HG02678 (cell line): ENCODE results near the gene NPY1R.

ENCODE experiments used
- ATAC-seq: cut with Tn5 transposase; IDR thresholded peaks from one replicate; pipeline ENCODE4 v1.9.1; 2021; ENCODE audit warnings: mild to moderate bottlenecking, moderate library complexity; ENCODE audit not compliant: unreplicated experiment

Gene NPY1R

DNA sequence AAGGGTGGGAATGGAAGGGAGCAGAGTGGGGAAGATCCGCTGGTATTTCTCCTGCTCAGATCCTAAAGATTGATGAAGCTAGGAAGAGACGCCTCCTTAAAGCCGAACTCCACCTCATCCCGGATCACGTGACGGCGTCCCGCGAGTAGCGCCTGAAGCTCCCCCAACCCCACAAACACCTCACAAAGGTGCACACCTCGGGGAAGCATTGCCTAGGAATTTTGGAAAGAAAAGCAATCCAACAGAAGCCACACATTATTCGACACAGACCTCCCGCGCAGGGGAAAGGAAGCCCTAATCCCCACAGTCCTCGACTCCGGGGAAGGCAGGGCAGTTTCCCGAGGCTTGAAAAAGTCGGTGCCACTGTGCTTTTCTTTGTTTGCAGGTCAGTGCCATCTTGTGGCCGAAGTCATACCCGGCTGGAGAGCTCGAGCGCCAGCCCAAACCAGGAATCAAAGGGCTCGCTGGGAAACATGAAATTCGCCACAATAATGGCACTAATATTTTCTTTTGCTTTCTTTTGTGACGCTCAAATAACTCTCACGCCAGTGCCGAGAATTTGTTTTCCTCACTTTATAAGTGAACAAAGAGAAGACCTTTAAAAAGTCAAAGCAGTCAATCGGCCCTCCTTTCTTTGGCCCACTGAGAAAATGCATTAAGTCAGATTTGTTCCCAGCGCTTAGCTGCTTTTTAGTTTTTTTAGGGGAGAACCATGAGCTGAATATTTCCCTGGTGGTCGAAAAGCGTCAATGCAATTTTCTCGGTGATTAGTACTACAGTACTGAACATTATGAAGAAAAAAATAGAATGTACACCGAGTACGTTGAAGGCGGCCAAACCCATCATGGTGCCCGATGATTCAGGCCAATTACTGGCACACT lies at the start of gene NPY1R:
NPY1R (minus strand) TSS at position 71 of the 881 bp plus-strand sequence. CDS start 6,042 bp downstream, outside the sequence.
- peak; percentile 79 for ATAC-seq

- no peak for ATAC-seq
These were observed 48.3 kb upstream of the NPY1R start for GRCh38 chr4:163380703-163381102.

- no peak for ATAC-seq
These were observed 46.3 kb upstream of the NPY1R start for GRCh38 chr4:163378661-163379060.

- no peak for ATAC-seq
These were observed 39.6 kb upstream of the NPY1R start for GRCh38 chr4:163372029-163372428.

GRCh38 chr4:163367651-163368050 lies 35.3 kb upstream of the NPY1R start:
- no peak for ATAC-seq

GRCh38 chr4:163356104-163356503 lies 23.7 kb upstream of the NPY1R start:
- no peak for ATAC-seq

DNA sequence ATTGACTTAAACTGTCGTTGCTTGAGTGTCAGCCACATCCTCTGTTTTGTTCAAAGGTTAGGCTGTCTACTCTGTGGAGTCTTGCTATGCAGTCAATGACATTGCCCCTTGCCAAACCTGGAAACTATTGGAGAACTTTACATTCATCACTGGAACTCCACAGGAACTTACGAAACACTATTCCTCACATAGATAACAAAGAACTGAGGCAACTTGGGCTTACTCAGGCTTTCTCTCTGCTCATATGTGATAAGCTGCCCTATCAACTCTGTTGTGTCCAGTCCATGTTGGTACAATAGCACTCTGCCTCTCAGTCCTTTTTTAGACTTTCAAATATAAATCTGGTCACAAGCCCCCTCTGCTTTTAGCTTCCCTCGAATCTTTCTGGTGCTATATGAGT lies 20.7 kb upstream of the NPY1R start:
- ATAC-seq = no peak

- no peak for ATAC-seq
These were observed 18.3 kb upstream of the NPY1R start for GRCh38 chr4:163350672-163351071.

- ATAC-seq = no peak
These were observed 12.0 kb upstream of the NPY1R start for GRCh38 chr4:163344147-163345125.

- ATAC-seq = no peak
These were observed 11.3 kb upstream of the NPY1R start, which contains the start of gene NPY5R for GRCh38 chr4:163343604-163344146. Gene NPY5R (plus strand): TSS chr4:163343892. CDS start chr4:163350274, 6,382 bp downstream.

DNA sequence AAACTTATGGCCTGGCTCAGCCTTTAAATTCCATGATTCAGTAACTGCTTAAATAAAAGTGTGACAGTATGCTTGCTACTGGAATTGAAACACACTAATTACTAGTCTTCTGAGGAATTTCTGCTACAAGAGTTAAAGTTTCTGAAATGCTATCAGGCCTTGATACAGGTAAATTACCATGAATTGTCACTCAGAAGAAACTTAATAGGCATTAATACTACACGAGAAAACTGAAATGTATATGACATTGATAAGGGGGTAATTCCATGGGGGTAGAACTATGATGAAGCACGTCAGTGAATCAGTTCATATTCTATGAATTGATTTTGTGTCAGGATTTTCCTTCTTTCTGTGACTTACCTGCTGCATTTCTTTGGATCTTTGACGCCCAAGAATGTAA lies 3.0 kb upstream of the NPY1R start:
- ATAC-seq = no peak

DNA sequence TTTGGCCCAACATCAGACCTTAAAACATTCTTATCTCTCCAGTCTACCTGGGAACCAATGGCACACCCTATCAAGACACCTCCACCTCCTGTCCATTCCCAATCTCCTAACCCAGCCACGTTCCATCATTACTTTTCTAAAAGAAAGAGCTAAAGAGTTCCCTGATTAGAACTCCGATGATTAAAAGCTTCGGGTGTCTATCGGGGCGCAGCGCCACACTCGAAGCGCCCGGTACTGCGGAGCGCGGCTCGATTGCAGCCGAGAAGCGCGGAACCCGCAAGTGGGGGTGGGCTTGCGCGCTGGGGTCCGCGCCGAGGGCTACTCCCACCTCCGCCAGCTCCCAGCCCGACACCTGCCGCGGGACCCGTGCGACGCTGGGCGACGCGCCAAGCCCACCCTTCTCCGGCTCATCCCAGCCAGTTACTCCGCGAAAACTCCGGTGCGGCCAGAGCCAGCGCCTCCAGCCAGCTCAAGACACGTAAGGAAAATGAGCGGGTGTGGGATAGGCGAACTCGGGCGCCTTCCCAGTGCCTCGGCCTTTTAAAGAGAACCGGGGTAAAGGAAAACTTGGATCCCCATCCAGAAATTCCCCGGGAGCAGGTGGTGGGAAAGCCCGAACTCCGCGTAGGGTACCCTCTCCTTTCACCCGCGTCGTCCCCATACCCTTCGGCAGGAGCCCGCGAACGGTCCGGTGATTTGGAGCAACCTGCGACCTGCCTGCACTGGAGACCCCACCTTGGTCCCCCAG lies 593 bp downstream of the NPY1R start:
- ATAC-seq = no peak

DNA sequence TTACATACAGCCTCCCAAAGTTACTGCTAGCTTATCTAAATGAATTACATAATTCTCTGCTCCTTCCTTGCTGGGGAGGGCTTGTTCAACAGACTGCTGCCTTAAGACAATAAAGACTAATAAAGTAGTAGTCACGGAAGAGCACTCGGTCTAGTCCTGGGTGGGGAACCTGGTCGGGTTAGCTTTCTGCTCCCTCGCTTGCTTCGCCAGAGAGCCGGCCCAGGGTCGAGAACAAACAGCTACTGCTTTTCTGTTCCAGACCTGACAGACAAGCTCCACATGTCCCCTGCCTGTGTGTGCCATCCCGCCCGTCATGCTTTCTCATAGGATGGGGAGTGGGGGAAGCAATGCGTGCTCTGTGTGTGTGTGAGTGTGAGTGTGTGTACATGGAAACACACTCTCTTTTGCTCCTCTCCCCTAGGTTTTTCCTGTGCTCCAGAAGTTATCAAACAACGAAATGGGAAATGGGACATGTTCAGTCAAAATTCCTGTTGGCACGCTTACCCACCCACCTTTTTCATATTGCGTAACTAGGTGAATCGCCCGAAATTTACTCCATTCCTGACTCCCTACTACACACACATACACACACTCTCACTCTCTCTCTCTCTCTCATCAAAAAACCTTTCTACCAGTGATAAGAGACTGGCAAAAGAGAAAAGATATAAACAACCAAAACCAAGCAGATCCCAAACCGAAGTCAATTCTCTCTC lies 1.3 kb downstream of the NPY1R start:
- no peak for ATAC-seq

DNA sequence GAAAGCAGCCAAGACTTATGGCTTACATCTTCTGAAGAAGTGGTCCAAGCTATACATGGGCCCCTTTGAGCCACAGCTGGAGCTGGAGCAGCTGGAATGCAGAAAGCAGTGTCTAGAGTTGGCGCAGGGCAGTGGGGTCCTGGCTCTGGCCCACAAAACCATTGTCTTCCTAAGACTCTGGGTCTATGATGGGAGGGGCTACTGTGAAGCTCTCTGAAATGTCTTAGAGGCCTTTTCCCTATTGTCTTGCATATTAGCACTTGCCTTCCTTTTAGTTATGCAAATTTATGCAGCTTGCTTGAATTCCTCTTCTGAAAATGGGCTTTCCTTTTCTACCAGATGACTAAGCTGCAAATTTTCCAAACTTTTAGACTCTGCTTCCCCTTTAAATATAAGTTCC lies 15.3 kb downstream of the NPY1R start:
- ATAC-seq = no peak

DNA sequence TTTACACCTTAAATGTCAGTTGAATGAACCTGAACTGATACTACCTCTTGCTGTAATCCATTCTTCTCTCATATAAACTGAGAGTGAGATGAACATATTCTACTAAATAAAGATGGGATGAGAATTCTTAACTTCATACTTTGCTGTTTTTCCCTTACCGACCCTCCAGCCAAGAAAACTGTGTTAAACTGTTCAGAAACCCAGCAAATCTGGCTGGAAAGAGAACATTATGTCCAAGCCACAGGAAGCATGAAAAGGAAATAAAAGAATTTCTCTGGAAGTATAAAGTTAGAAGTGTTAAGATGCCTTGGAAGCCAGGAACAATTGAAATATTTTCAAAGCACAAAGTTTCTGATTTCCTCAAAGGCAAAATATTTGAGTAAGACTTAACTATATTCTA lies 22.9 kb downstream of the NPY1R start:
- ATAC-seq = no peak

DNA sequence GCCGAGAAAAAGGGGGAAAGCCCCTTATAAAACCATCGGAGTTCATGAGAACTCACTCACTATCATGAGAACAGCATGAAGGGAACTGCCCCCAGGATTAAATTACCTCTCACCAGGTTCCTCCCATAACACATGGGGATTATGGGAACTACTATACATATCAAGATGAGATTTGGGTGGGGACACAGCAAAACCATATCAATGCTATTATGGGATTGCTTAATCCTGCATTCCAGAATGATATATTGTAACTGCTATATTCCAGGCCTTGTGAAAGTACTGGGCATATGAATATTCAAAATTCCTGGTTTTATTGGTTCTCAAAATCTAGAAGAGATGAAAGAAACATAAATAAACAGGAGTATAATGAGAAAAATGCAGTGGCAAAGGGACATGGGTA lies 29.3 kb downstream of the NPY1R start:
- no peak for ATAC-seq

- ATAC-seq = no peak
These were observed 32.0 kb downstream of the NPY1R start for GRCh38 chr4:163300445-163300844.

DNA sequence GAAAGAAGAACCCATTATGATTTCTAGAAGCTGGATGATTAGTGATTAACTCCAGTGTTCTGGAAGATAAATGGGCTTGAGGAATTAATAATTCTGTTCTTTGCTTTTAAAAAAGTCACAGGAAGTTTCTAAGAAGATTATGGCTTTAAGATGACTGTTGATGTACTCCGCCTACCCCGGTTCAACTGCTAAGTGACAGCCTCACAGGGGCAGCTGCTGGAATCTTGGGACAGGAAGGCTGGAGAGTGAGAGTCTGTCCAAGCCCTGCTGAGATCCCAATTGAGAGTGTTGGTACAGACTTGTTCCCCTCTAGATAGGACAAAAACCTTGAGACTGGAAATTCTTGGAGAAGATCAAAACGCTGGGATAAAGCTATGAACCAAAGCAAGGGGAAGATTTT lies 37.3 kb downstream of the NPY1R start:
- ATAC-seq = no peak

DNA sequence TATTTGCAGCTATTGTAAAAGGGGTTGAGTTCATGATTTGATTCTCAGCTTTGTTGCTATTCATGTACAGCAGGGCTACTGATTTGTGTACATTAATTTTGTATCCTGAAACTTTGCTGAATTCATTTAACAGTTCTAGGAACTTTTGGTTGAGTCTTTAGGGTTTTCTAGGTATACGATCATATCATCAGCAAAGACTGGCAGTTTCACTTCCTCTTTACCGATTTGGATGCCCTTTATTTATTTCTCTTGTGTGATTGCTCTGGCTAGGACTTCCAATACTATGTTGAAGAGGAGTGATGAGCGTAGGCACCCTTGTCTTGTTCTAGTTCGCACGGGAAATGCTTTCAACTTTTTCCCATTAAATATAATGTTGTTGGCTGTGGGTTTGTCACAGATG lies 48.1 kb downstream of the NPY1R start:
- ATAC-seq = no peak
